HEK293 (cell line): ENCODE results near the gene FNDC8.
A peak's percentile ranks its signal among the peaks of the same experiment; 100 is the strongest.

Experiments used
- CTCF ChIA-PET: fragments of 350-600 bp; formaldehyde crosslinking; extraction: SDS; loops from one replicate; lab custom pipeline; 2021; ENCODE audit warnings: antibody characterized with exemption; lab: Yijun Ruan, JAX
- POLR2A ChIA-PET: fragments of 300-600 bp; formaldehyde crosslinking; extraction: SDS; loops from one replicate; lab custom pipeline; 2020; ENCODE audit warnings: antibody characterized with exemption, inconsistent platforms; lab: Yijun Ruan, JAX
- H3K27ac ChIP-seq: fragments of 200-500 bp; sonication (Bioruptor generic); 2 replicates; pipeline ENCODE4 v1.5.1; 2014; ENCODE audit warnings: low read depth, low read length, control low read depth, inconsistent platforms; ENCODE audit errors: extremely low read depth
- H3K36me3 ChIP-seq, 2 experiments: fragments of 200-500 bp in 1 of 2; sonication (Bioruptor generic) in 1 of 2; 1 replicate in 1 of 2; 2 replicates in 1 of 2; pipeline ENCODE4 v1.5.1; 2014 to 2017; ENCODE audit warnings: inconsistent platforms in 2 of 2, low read length in 2 of 2; ENCODE audit not compliant: control insufficient read depth in 2 of 2, insufficient read depth in 1 of 2
- H3K4me1 ChIP-seq: fragments of 200-500 bp; sonication (Bioruptor generic); 2 replicates; pipeline ENCODE4 v1.5.1; 2014; ENCODE audit warnings: mild to moderate bottlenecking, low read length, inconsistent platforms; ENCODE audit not compliant: control insufficient read depth, insufficient read depth
- H3K4me3 ChIP-seq: 2 replicates; pipeline ENCODE4 v1.5.1; 2011; ENCODE audit warnings: low read depth, mild to moderate bottlenecking, control low read depth, low read length, moderate library complexity
- H3K9me3 ChIP-seq: fragments of 200-500 bp; sonication (Bioruptor generic); 2 replicates; pipeline ENCODE4 v1.5.1; 2014; ENCODE audit warnings: low read depth, low read length, inconsistent platforms; ENCODE audit not compliant: control insufficient read depth, insufficient read depth
- BCL6B ChIP-seq: fragments of 450-650 bp; formaldehyde crosslinking; IDR thresholded peaks from 2 replicates; pipeline ENCODE4 v1.5.1; 2017; ENCODE audit warnings: missing biosample characterization, missing genetic modification characterization
- FEZF1 ChIP-seq: fragments of 450-650 bp; formaldehyde crosslinking; IDR thresholded peaks from 2 replicates; pipeline ENCODE4 v1.5.1; 2016; ENCODE audit warnings: missing biosample characterization, missing genetic modification characterization
- GLI4 ChIP-seq: fragments of 450-650 bp; formaldehyde crosslinking; IDR thresholded peaks from 2 replicates; pipeline ENCODE4 v1.5.1; 2016; ENCODE audit warnings: missing biosample characterization, missing genetic modification characterization
- HOXC10 ChIP-seq: sonication (generic); formaldehyde crosslinking; IDR thresholded peaks from 2 replicates; pipeline ENCODE4 v1.8.1; 2023; ENCODE audit warnings: mild to moderate bottlenecking, missing genetic modification reagents
- MEIS1 ChIP-seq: sonication (generic); formaldehyde crosslinking; IDR thresholded peaks from 2 replicates; pipeline ENCODE4 v1.8.1; 2022; ENCODE audit warnings: missing genetic modification reagents, mild to moderate bottlenecking, borderline replicate concordance
- OSR2 ChIP-seq: fragments of 450-650 bp; formaldehyde crosslinking; IDR thresholded peaks from 2 replicates; pipeline ENCODE4 v1.5.1; 2016; ENCODE audit warnings: missing biosample characterization, missing genetic modification characterization
- PATZ1 ChIP-seq: fragments of 450-650 bp; formaldehyde crosslinking; IDR thresholded peaks from 2 replicates; pipeline ENCODE4 v1.5.1; 2016; ENCODE audit warnings: missing biosample characterization, missing genetic modification characterization
- PRDM1 ChIP-seq: fragments of 450-650 bp; formaldehyde crosslinking; IDR thresholded peaks from 2 replicates; pipeline ENCODE4; 2016; ENCODE audit warnings: missing biosample characterization, missing genetic modification characterization
- SCRT2 ChIP-seq: fragments of 450-650 bp; formaldehyde crosslinking; IDR thresholded peaks from 2 replicates; pipeline ENCODE4 v1.5.1; 2016; ENCODE audit warnings: missing biosample characterization, missing genetic modification characterization
- ZBTB7A ChIP-seq: fragments of 450-650 bp; formaldehyde crosslinking; IDR thresholded peaks from 2 replicates; pipeline ENCODE4 v1.5.1; 2016; ENCODE audit warnings: low read depth, missing biosample characterization, missing genetic modification characterization
- ZEB2 ChIP-seq: fragments of 450-650 bp; formaldehyde crosslinking; IDR thresholded peaks from 2 replicates; pipeline ENCODE4 v1.5.1; 2016; ENCODE audit warnings: missing biosample characterization, missing genetic modification characterization
- ZNF112 ChIP-seq: fragments of 450-650 bp; formaldehyde crosslinking; IDR thresholded peaks from 2 replicates; pipeline ENCODE4 v1.5.0; 2017; ENCODE audit warnings: missing biosample characterization, missing genetic modification characterization
- ZNF114 ChIP-seq: fragments of 450-650 bp; formaldehyde crosslinking; IDR thresholded peaks from 2 replicates; pipeline ENCODE4 v1.5.0; 2017; ENCODE audit warnings: missing biosample characterization, missing genetic modification characterization
- ZNF341 ChIP-seq: fragments of 450-650 bp; formaldehyde crosslinking; IDR thresholded peaks from 2 replicates; pipeline ENCODE4; 2016; ENCODE audit warnings: low read depth, missing biosample characterization, missing genetic modification characterization
- ZNF354C ChIP-seq: fragments of 450-650 bp; formaldehyde crosslinking; IDR thresholded peaks from 2 replicates; pipeline ENCODE4 v1.5.1; 2016; ENCODE audit warnings: missing biosample characterization, missing genetic modification characterization, low read depth, borderline replicate concordance
- ZNF473 ChIP-seq: fragments of 450-650 bp; formaldehyde crosslinking; IDR thresholded peaks from 2 replicates; pipeline ENCODE4 v1.5.1; 2017; ENCODE audit warnings: missing biosample characterization, missing genetic modification characterization
- ZNF48 ChIP-seq: fragments of 450-650 bp; formaldehyde crosslinking; IDR thresholded peaks from 2 replicates; pipeline ENCODE4 v1.5.1; 2016; ENCODE audit warnings: missing biosample characterization, missing genetic modification characterization
- ZNF548 ChIP-seq: fragments of 450-650 bp; formaldehyde crosslinking; IDR thresholded peaks from 2 replicates; pipeline ENCODE4 v1.5.1; 2016; ENCODE audit warnings: missing biosample characterization, missing genetic modification characterization
- ZNF600 ChIP-seq: fragments of 450-650 bp; formaldehyde crosslinking; IDR thresholded peaks from 2 replicates; pipeline ENCODE4 v1.5.1; 2016; ENCODE audit warnings: missing biosample characterization, missing genetic modification characterization
- ZNF704 ChIP-seq: fragments of 450-650 bp; formaldehyde crosslinking; IDR thresholded peaks from 2 replicates; pipeline ENCODE4 v1.5.1; 2016; ENCODE audit warnings: missing biosample characterization, missing genetic modification characterization
- ZNF792 ChIP-seq: fragments of 450-650 bp; formaldehyde crosslinking; IDR thresholded peaks from 2 replicates; pipeline ENCODE4 v1.5.1; 2016; ENCODE audit warnings: missing biosample characterization, missing genetic modification characterization
- ZSCAN16 ChIP-seq: fragments of 450-650 bp; formaldehyde crosslinking; IDR thresholded peaks from 2 replicates; pipeline ENCODE4 v1.5.1; 2016; ENCODE audit warnings: missing biosample characterization, missing genetic modification characterization
- ZSCAN18 ChIP-seq: fragments of 450-650 bp; formaldehyde crosslinking; IDR thresholded peaks from 2 replicates; pipeline ENCODE4 v1.5.1; 2016; ENCODE audit warnings: missing biosample characterization, missing genetic modification characterization
- TF ChIP-seq, protein P1 (sequence below): fragments of 450-650 bp; formaldehyde crosslinking; IDR thresholded peaks from 2 replicates; pipeline ENCODE4 v1.5.1; 2017; ENCODE audit warnings: missing biosample characterization, missing genetic modification characterization
- TF ChIP-seq, protein P2 (sequence below): sonication (generic); formaldehyde crosslinking; IDR thresholded peaks from 2 replicates; pipeline ENCODE4 v1.8.1; 2022; ENCODE audit warnings: mild to moderate bottlenecking, moderate library complexity, missing genetic modification reagents
- TF ChIP-seq, protein P3 (sequence below): fragments of 450-650 bp; formaldehyde crosslinking; IDR thresholded peaks from 2 replicates; pipeline ENCODE4 v1.5.1; 2017; ENCODE audit warnings: missing biosample characterization, mild to moderate bottlenecking, missing genetic modification characterization, moderate library complexity
- TF ChIP-seq, protein P4 (sequence below): fragments of 450-650 bp; formaldehyde crosslinking; IDR thresholded peaks from 2 replicates; pipeline ENCODE4 v1.5.1; 2017; ENCODE audit warnings: missing biosample characterization, missing genetic modification characterization

The FNDC8 gene

GRCh38 chr17:35082073-35082657 is 39.2 kb upstream of the FNDC8 start:
- no peaks in the 10 kb centered on the region; a peak in 1 of 3 replicates for H3K36me3 ChIP-seq
- peaks cover 20% of the 10 kb centered on the region for H3K4me1 ChIP-seq
- CTCF ChIA-PET: interaction anchor here (0.5 to 1.2 kb wide), 5 partner anchors 9 to 174 kb away, joined by 3 to 4 read pairs (median 3); partner anchors contain the start of gene RAD51D
- H3K4me3 ChIP-seq: no peak overlapping the region
- peak overlapping the region; percentile 56 for H3K27ac ChIP-seq
- H3K9me3 ChIP-seq: no peaks in the 10 kb centered on the region
- POLR2A ChIA-PET: interaction anchor here (1.1 to 1.4 kb wide), 2 partner anchors 19 to 291 kb away, joined by 3 to 8 read pairs; partner anchors contain the start of genes RFFL and SLFN11
- TF ChIP-seq, protein P1, sequence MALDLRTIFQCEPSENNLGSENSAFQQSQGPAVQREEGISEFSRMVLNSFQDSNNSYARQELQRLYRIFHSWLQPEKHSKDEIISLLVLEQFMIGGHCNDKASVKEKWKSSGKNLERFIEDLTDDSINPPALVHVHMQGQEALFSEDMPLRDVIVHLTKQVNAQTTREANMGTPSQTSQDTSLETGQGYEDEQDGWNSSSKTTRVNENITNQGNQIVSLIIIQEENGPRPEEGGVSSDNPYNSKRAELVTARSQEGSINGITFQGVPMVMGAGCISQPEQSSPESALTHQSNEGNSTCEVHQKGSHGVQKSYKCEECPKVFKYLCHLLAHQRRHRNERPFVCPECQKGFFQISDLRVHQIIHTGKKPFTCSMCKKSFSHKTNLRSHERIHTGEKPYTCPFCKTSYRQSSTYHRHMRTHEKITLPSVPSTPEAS (tag by site-specific recombination): no peak
- TF ChIP-seq PATZ1 (tag by site-specific recombination): 0 out of 2 replicates have a peak, but pooled peaks have one; percentile 10
- no peak for TF ChIP-seq SCRT2 (tag by site-specific recombination)
- TF ChIP-seq ZNF473: no peak
- peak; percentile 82 for TF ChIP-seq PRDM1 (tag by site-specific recombination)
- TF ChIP-seq OSR2: peak; percentile 80
- no peak for TF ChIP-seq GLI4 (tag by site-specific recombination)
- no peak for TF ChIP-seq ZNF48
- no peak for TF ChIP-seq ZSCAN16 (tag by site-specific recombination)
- TF ChIP-seq ZNF354C (tag by site-specific recombination): no peak
- TF ChIP-seq FEZF1: no peak
- peak; percentile 63; the same call in 1 of the 2 replicates for TF ChIP-seq ZEB2 (tag by site-specific recombination)
- peak; percentile 92 for TF ChIP-seq BCL6B (tag by site-specific recombination)
- TF ChIP-seq HOXC10 (CRISPR knock-in tag): no peak
- no peak for TF ChIP-seq ZBTB7A (tag by site-specific recombination)
- TF ChIP-seq ZNF341 (tag by site-specific recombination): no peak
- TF ChIP-seq ZSCAN18 (tag by site-specific recombination): no peak
- no peak for TF ChIP-seq ZNF704 (tag by site-specific recombination)
- no peak for TF ChIP-seq ZNF114 (tag by site-specific recombination)
- TF ChIP-seq, protein P2, sequence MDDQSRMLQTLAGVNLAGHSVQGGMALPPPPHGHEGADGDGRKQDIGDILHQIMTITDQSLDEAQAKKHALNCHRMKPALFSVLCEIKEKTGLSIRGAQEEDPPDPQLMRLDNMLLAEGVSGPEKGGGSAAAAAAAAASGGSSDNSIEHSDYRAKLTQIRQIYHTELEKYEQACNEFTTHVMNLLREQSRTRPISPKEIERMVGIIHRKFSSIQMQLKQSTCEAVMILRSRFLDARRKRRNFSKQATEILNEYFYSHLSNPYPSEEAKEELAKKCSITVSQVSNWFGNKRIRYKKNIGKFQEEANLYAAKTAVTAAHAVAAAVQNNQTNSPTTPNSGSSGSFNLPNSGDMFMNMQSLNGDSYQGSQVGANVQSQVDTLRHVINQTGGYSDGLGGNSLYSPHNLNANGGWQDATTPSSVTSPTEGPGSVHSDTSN (CRISPR knock-in tag): no peak
- TF ChIP-seq, protein P3, sequence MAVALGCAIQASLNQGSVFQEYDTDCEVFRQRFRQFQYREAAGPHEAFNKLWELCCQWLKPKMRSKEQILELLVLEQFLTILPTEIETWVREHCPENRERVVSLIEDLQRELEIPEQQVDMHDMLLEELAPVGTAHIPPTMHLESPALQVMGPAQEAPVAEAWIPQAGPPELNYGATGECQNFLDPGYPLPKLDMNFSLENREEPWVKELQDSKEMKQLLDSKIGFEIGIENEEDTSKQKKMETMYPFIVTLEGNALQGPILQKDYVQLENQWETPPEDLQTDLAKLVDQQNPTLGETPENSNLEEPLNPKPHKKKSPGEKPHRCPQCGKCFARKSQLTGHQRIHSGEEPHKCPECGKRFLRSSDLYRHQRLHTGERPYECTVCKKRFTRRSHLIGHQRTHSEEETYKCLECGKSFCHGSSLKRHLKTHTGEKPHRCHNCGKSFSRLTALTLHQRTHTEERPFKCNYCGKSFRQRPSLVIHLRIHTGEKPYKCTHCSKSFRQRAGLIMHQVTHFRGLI (tag by site-specific recombination): no peak
- TF ChIP-seq ZNF548 (tag by site-specific recombination): no peak
- TF ChIP-seq, protein P4, sequence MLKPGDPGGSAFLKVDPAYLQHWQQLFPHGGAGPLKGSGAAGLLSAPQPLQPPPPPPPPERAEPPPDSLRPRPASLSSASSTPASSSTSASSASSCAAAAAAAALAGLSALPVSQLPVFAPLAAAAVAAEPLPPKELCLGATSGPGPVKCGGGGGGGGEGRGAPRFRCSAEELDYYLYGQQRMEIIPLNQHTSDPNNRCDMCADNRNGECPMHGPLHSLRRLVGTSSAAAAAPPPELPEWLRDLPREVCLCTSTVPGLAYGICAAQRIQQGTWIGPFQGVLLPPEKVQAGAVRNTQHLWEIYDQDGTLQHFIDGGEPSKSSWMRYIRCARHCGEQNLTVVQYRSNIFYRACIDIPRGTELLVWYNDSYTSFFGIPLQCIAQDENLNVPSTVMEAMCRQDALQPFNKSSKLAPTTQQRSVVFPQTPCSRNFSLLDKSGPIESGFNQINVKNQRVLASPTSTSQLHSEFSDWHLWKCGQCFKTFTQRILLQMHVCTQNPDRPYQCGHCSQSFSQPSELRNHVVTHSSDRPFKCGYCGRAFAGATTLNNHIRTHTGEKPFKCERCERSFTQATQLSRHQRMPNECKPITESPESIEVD (tag by site-specific recombination): peak; percentile 98
- TF ChIP-seq ZNF112: no peak
- 0 out of 2 replicates have a peak, but pooled peaks have one; percentile 33 for TF ChIP-seq ZNF600 (tag by site-specific recombination)
- TF ChIP-seq MEIS1 (CRISPR knock-in tag): no peak
- TF ChIP-seq ZNF792: no peak
